HG02759 (cell line): ENCODE results near the gene FRMPD2.
"Not testable (repeated sequence)": the region's sequence is repeated elsewhere in the genome, so short reads cannot be mapped to it uniquely, and the experiment has no call there.

ENCODE experiments used
- ATAC-seq: cut with Tn5 transposase; IDR thresholded peaks from one replicate; pipeline ENCODE4 v1.9.1; 2021; ENCODE audit warnings: mild to moderate bottlenecking, moderate library complexity; ENCODE audit not compliant: unreplicated experiment

FRMPD2 gene

GRCh38 chr10:48154211-48155140, 120.0 kb downstream of the FRMPD2 start:
- not testable (repeated sequence) for ATAC-seq

GRCh38 chr10:48147643-48148042, 126.9 kb downstream of the FRMPD2 start:
- ATAC-seq, result not testable (repeated sequence)

- not testable (repeated sequence) for ATAC-seq
These were observed 130.5 kb downstream of the FRMPD2 start for GRCh38 chr10:48143721-48144642.

- not testable (repeated sequence) for ATAC-seq
These were observed 133.5 kb downstream of the FRMPD2 start for GRCh38 chr10:48140949-48141348.

- ATAC-seq, result not testable (repeated sequence)
These were observed 134.3 kb downstream of the FRMPD2 start for GRCh38 chr10:48139953-48140850.

- ATAC-seq, result not testable (repeated sequence)
These were observed 145.5 kb downstream of the FRMPD2 start for GRCh38 chr10:48128954-48129353.

GRCh38 chr10:48126251-48126650, 148.2 kb downstream of the FRMPD2 start:
- not testable (repeated sequence) for ATAC-seq

GRCh38 chr10:48125631-48126030, 148.9 kb downstream of the FRMPD2 start:
- not testable (repeated sequence) for ATAC-seq

GRCh38 chr10:48122618-48123017, 151.9 kb downstream of the FRMPD2 start:
- not testable (repeated sequence) for ATAC-seq

GRCh38 chr10:48110277-48110676, 164.2 kb downstream of the FRMPD2 start:
- ATAC-seq, result not testable (repeated sequence)
